ENCODE measurements around the gene MIX23. TPM values are rescaled to one million over a fixed set of nuclear protein-coding genes. Genes with fewer than 3 reads are reported as not detected.

MIX23 gene
- total and polyA plus RNA-seq, 4 donors = 10.6 to 18.6 (median 15.3) TPM

GRCh38 chr3:122322095-122323075 is 60.6 kb downstream of the MIX23 start:
- ATAC-seq (ENCODE audit: low FRiP score) = no peak
- Histone ChIP-seq H3K27me3 (ENCODE audit: control insufficient read depth in 1 of 2, insufficient read depth in 2 of 2, low read length in 1 of 2) (peaks cover 0 to 1% of the 10 kb centered on the region in 2 donors), H3K27ac (ENCODE audit: low read depth in 1 of 2, low read length in 2 of 2) (no peak overlapping the region), H3K9me3 (ENCODE audit: control insufficient read depth, low read length) (peaks cover 8% of the 10 kb centered on the region), H3K4me1 (ENCODE audit: control insufficient read depth in 1 of 2, insufficient read depth in 2 of 2, low read length in 2 of 2) (no peaks in the 10 kb centered on the region), H3K36me3 (ENCODE audit: control insufficient read depth in 1 of 2, insufficient read depth in 2 of 2, low read length in 1 of 2) (no peaks in the 10 kb centered on the region), H3K4me3 (ENCODE audit: low read length in 2 of 2) (no peak overlapping the region)
- 68 to 72% methylated on average over 5 of the region's 5 CpGs for WGBS, 2 donors
- intact Hi-C loops (cut with DNase I) = no loop called here
- no peak for DNase-seq

GRCh38 chr3:122318620-122319019 is 64.4 kb downstream of the MIX23 start:
- intact Hi-C loops (cut with DNase I) = no loop called here
- DNase-seq = no peak
- no peak overlapping the region for H3K4me3 ChIP-seq (ENCODE audit: low read length in 2 of 2)
- H3K4me1 ChIP-seq (ENCODE audit: control insufficient read depth in 1 of 2, insufficient read depth in 2 of 2, low read length in 2 of 2) = no peaks in the 10 kb centered on the region
- ATAC-seq (ENCODE audit: low FRiP score) = no peak
- H3K9me3 ChIP-seq (ENCODE audit: control insufficient read depth, low read length) = peaks cover 8% of the 10 kb centered on the region
- WGBS, 2 donors = 88 to 98% methylated on average over 2 of the region's 2 CpGs
- no peaks in the 10 kb centered on the region for H3K36me3 ChIP-seq (ENCODE audit: control insufficient read depth in 1 of 2, insufficient read depth in 2 of 2, low read length in 1 of 2)
- peaks cover 0 to 1% of the 10 kb centered on the region in 2 donors for H3K27me3 ChIP-seq (ENCODE audit: control insufficient read depth in 1 of 2, insufficient read depth in 2 of 2, low read length in 1 of 2)
- H3K27ac ChIP-seq (ENCODE audit: low read depth in 1 of 2, low read length in 2 of 2) = no peak overlapping the region

GRCh38 chr3:122316368-122316767 is 66.7 kb downstream of the MIX23 start:
- peaks cover 8% of the 10 kb centered on the region for H3K9me3 ChIP-seq (ENCODE audit: control insufficient read depth, low read length)
- no peak for DNase-seq

GRCh38 chr3:122315619-122316018 is 67.4 kb downstream of the MIX23 start:
- intact Hi-C loops (cut with DNase I) = no loop called here
- Histone ChIP-seq H3K4me1 (ENCODE audit: control insufficient read depth in 1 of 2, insufficient read depth in 2 of 2, low read length in 2 of 2) (no peaks in the 10 kb centered on the region), H3K9me3 (ENCODE audit: control insufficient read depth, low read length) (peaks cover 5% of the 10 kb centered on the region), H3K4me3 (ENCODE audit: low read length in 2 of 2) (no peak overlapping the region), H3K27ac (ENCODE audit: low read depth in 1 of 2, low read length in 2 of 2) (no peak overlapping the region), H3K27me3 (ENCODE audit: control insufficient read depth in 1 of 2, insufficient read depth in 2 of 2, low read length in 1 of 2) (no peaks in the 10 kb centered on the region), H3K36me3 (ENCODE audit: control insufficient read depth in 1 of 2, insufficient read depth in 2 of 2, low read length in 1 of 2) (no peaks in the 10 kb centered on the region)
- 32 to 34% methylated on average over 4 of the region's 4 CpGs for WGBS, 2 donors
- ATAC-seq (ENCODE audit: low FRiP score) (no peak), DNase-seq (no peak)

More at GRCh38 chr3:122316368-122316767, 66.7 kb downstream of the MIX23 start:
- WGBS, 2 donors = 67 to 81% methylated on average over 5 of the region's 5 CpGs
- no peaks in the 10 kb centered on the region for H3K4me1 ChIP-seq (ENCODE audit: control insufficient read depth in 1 of 2, insufficient read depth in 2 of 2, low read length in 2 of 2)
- intact Hi-C loops (cut with DNase I) = no loop called here
- H3K27me3 ChIP-seq (ENCODE audit: control insufficient read depth in 1 of 2, insufficient read depth in 2 of 2, low read length in 1 of 2) = no peaks in the 10 kb centered on the region
- no peak overlapping the region for H3K4me3 ChIP-seq (ENCODE audit: low read length in 2 of 2)
- no peaks in the 10 kb centered on the region for H3K36me3 ChIP-seq (ENCODE audit: control insufficient read depth in 1 of 2, insufficient read depth in 2 of 2, low read length in 1 of 2)
- H3K27ac ChIP-seq (ENCODE audit: low read depth in 1 of 2, low read length in 2 of 2) = no peak overlapping the region
- no peak for ATAC-seq (ENCODE audit: low FRiP score)

- intact Hi-C loops (cut with DNase I) = no loop called here
- Histone ChIP-seq H3K9me3 (ENCODE audit: control insufficient read depth, low read length) (peaks cover 5% of the 10 kb centered on the region), H3K4me1 (ENCODE audit: control insufficient read depth in 1 of 2, insufficient read depth in 2 of 2, low read length in 2 of 2) (no peaks in the 10 kb centered on the region), H3K36me3 (ENCODE audit: control insufficient read depth in 1 of 2, insufficient read depth in 2 of 2, low read length in 1 of 2) (no peaks in the 10 kb centered on the region), H3K27ac (ENCODE audit: low read depth in 1 of 2, low read length in 2 of 2) (no peak overlapping the region), H3K4me3 (ENCODE audit: low read length in 2 of 2) (no peak overlapping the region), H3K27me3 (ENCODE audit: control insufficient read depth in 1 of 2, insufficient read depth in 2 of 2, low read length in 1 of 2) (no peaks in the 10 kb centered on the region)
- no peak for DNase-seq
- WGBS, 2 donors = 71 to 80% methylated on average over 2 of the region's 2 CpGs
- no peak for ATAC-seq (ENCODE audit: low FRiP score)
These were observed 68.7 kb downstream of the MIX23 start for GRCh38 chr3:122314228-122314876.

GRCh38 chr3:122313281-122313680 is 69.8 kb downstream of the MIX23 start:
- no peaks in the 10 kb centered on the region for H3K36me3 ChIP-seq (ENCODE audit: control insufficient read depth in 1 of 2, insufficient read depth in 2 of 2, low read length in 1 of 2)
- no peak for DNase-seq
- peaks cover 3% of the 10 kb centered on the region for H3K9me3 ChIP-seq (ENCODE audit: control insufficient read depth, low read length)
- intact Hi-C loops (cut with DNase I) = no loop called here
- H3K4me3 ChIP-seq (ENCODE audit: low read length in 2 of 2) = no peak overlapping the region
- no peak overlapping the region for H3K27ac ChIP-seq (ENCODE audit: low read depth in 1 of 2, low read length in 2 of 2)
- no peaks in the 10 kb centered on the region for H3K4me1 ChIP-seq (ENCODE audit: control insufficient read depth in 1 of 2, insufficient read depth in 2 of 2, low read length in 2 of 2)
- ATAC-seq (ENCODE audit: low FRiP score) = no peak
- 22 to 39% methylated on average over 3 of the region's 3 CpGs for WGBS, 2 donors
- no peaks in the 10 kb centered on the region for H3K27me3 ChIP-seq (ENCODE audit: control insufficient read depth in 1 of 2, insufficient read depth in 2 of 2, low read length in 1 of 2)

- DNase-seq (no peak), ATAC-seq (ENCODE audit: low FRiP score) (no peak)
- H3K9me3 ChIP-seq (ENCODE audit: control insufficient read depth, low read length) = no peaks in the 10 kb centered on the region
- H3K4me1 ChIP-seq (ENCODE audit: control insufficient read depth in 1 of 2, insufficient read depth in 2 of 2, low read length in 2 of 2) = no peaks in the 10 kb centered on the region
- intact Hi-C loops (cut with DNase I) = no loop called here
- no peaks in the 10 kb centered on the region for H3K27me3 ChIP-seq (ENCODE audit: control insufficient read depth in 1 of 2, insufficient read depth in 2 of 2, low read length in 1 of 2)
- no peaks in the 10 kb centered on the region for H3K36me3 ChIP-seq (ENCODE audit: control insufficient read depth in 1 of 2, insufficient read depth in 2 of 2, low read length in 1 of 2)
- H3K4me3 ChIP-seq (ENCODE audit: low read length in 2 of 2) = no peak overlapping the region
- no peak overlapping the region for H3K27ac ChIP-seq (ENCODE audit: low read depth in 1 of 2, low read length in 2 of 2)
These were observed 70.2 kb downstream of the MIX23 start for GRCh38 chr3:122312826-122313225.

- DNase-seq (no peak), ATAC-seq (ENCODE audit: low FRiP score) (no peak)
- Histone ChIP-seq H3K4me1 (ENCODE audit: control insufficient read depth in 1 of 2, insufficient read depth in 2 of 2, low read length in 2 of 2) (no peaks in the 10 kb centered on the region), H3K9me3 (ENCODE audit: control insufficient read depth, low read length) (no peaks in the 10 kb centered on the region), H3K36me3 (ENCODE audit: control insufficient read depth in 1 of 2, insufficient read depth in 2 of 2, low read length in 1 of 2) (no peaks in the 10 kb centered on the region), H3K4me3 (ENCODE audit: low read length in 2 of 2) (no peak overlapping the region), H3K27ac (ENCODE audit: low read depth in 1 of 2, low read length in 2 of 2) (no peak overlapping the region), H3K27me3 (ENCODE audit: control insufficient read depth in 1 of 2, insufficient read depth in 2 of 2, low read length in 1 of 2) (no peaks in the 10 kb centered on the region)
- intact Hi-C loops (cut with DNase I) = no loop called here
- WGBS, 2 donors = 32 to 33% methylated on average over 1 of the region's 1 CpG
These were observed 72.7 kb downstream of the MIX23 start for GRCh38 chr3:122310361-122310760.

All from aorta (tissue), 5 donors.